IMR-90 (cell line): ENCODE results near the gene SCCPDH. TPM values are rescaled to one million over a fixed set of nuclear protein-coding genes. Genes with fewer than 3 reads are reported as not detected.

Source experiments
- ATAC-seq: fragments of 200-7000 bp; cut with Tn5 transposase; 2 replicates; pipeline ENCODE4 v1.9.1; 2020; ENCODE audit warnings: low read depth, mild to moderate bottlenecking, moderate library complexity
- BruUV-seq: library from RNA; stranded (reverse); fragments of 400-500 nt; replicated peaks from 2 replicates; lab custom pipeline; 2021; lab: Mats Ljungman, UMichigan
- CTCF ChIA-PET: fragments of 300-600 bp; formaldehyde crosslinking; extraction: SDS; loops from one replicate; lab custom pipeline; 2021; ENCODE audit warnings: antibody characterized with exemption; lab: Yijun Ruan, JAX
- POLR2A ChIA-PET: fragments of 300-600 bp; sonication (Branson Sonifier 250); formaldehyde crosslinking; loops from one replicate; lab custom pipeline; 2022; ENCODE audit warnings: antibody characterized with exemption; ENCODE audit not compliant: unreplicated experiment; lab: Charles Lee
- DNase-seq: peaks from one replicate; pipeline ENCODE4 v3.0.0; 2013
- H2AFZ ChIP-seq: replicated peaks from 2 replicates; pipeline ENCODE3; 2013; ENCODE audit warnings: low read length, mild to moderate bottlenecking; ENCODE audit not compliant: poor library complexity
- H2AK5ac ChIP-seq: 2 replicates; pipeline ENCODE4 v1.6.1; 2013; ENCODE audit warnings: low read depth, low read length, inconsistent platforms
- H2AK9ac ChIP-seq: replicated peaks from 2 replicates; pipeline ENCODE3; 2013; ENCODE audit warnings: mild to moderate bottlenecking, low read depth, low read length, moderate library complexity; ENCODE audit not compliant: poor library complexity
- H2BK120ac ChIP-seq: 2 replicates; pipeline ENCODE4 v1.6.1; 2013; ENCODE audit warnings: low read depth, low read length, inconsistent platforms
- H2BK15ac ChIP-seq: 3 replicates; pipeline ENCODE4 v1.6.1; 2013; ENCODE audit warnings: low read depth, low read length, inconsistent platforms
- H2BK20ac ChIP-seq: 2 replicates; pipeline ENCODE4 v1.6.1; 2013; ENCODE audit warnings: low read depth, mild to moderate bottlenecking, inconsistent platforms, low read length, moderate library complexity
- H2BK5ac ChIP-seq: 2 replicates; pipeline ENCODE4 v1.6.1; 2013; ENCODE audit warnings: mild to moderate bottlenecking, low read depth, low read length, inconsistent platforms; ENCODE audit not compliant: poor library complexity, severe bottlenecking
- H3K14ac ChIP-seq: replicated peaks from 2 replicates; pipeline ENCODE4 v1.6.1; 2013; ENCODE audit warnings: low read depth, low read length, inconsistent platforms
- H3K18ac ChIP-seq: 2 replicates; pipeline ENCODE4 v1.6.1; 2013; ENCODE audit warnings: low read depth, low read length, control low read depth
- H3K23ac ChIP-seq: 2 replicates; pipeline ENCODE4 v1.6.1; 2013; ENCODE audit warnings: low read depth, low read length, inconsistent platforms
- H3K27ac ChIP-seq: 2 replicates; pipeline ENCODE4 v1.5.1; 2013; ENCODE audit warnings: mild to moderate bottlenecking, control low read depth, low read length; ENCODE audit not compliant: insufficient read depth
- H3K27me3 ChIP-seq: 2 replicates; pipeline ENCODE4 v1.6.1; 2013; ENCODE audit warnings: low read length; ENCODE audit not compliant: control insufficient read depth, insufficient read depth
- H3K36me3 ChIP-seq: 2 replicates; pipeline ENCODE4 v1.6.1; 2013; ENCODE audit warnings: low read length, mixed read lengths; ENCODE audit not compliant: control insufficient read depth, insufficient read depth
- H3K4ac ChIP-seq: 2 replicates; pipeline ENCODE4 v1.6.1; 2013; ENCODE audit warnings: low read depth, low read length, inconsistent platforms
- H3K4me1 ChIP-seq: 2 replicates; pipeline ENCODE4 v1.6.1; 2013; ENCODE audit warnings: low read length, mixed read lengths; ENCODE audit not compliant: control insufficient read depth, insufficient read depth
- H3K4me2 ChIP-seq: 2 replicates; pipeline ENCODE4 v1.6.1; 2013; ENCODE audit warnings: low read depth, mild to moderate bottlenecking, control low read depth, low read length, moderate library complexity
- H3K4me3 ChIP-seq: 2 replicates; pipeline ENCODE4 v1.5.1; 2013; ENCODE audit warnings: low read depth, mild to moderate bottlenecking, control low read depth, low read length, moderate library complexity; ENCODE audit not compliant: insufficient read depth
- H3K56ac ChIP-seq: 2 replicates; pipeline ENCODE4 v1.6.1; 2013; ENCODE audit warnings: low read length, inconsistent platforms; ENCODE audit not compliant: insufficient read depth; ENCODE audit errors: extremely low read depth
- H3K79me1 ChIP-seq, 2 experiments: 2 replicates each; pipeline ENCODE4 v1.6.1; 2013; ENCODE audit warnings: low read length in 2 of 2, inconsistent platforms in 1 of 2, low read depth in 1 of 2
- H3K9ac ChIP-seq: 2 replicates; pipeline ENCODE4 v1.6.1; 2013; ENCODE audit warnings: low read depth, low read length, control low read depth
- H3K9me1 ChIP-seq: 2 replicates; pipeline ENCODE4 v1.6.1; 2013; ENCODE audit warnings: low read length, inconsistent platforms; ENCODE audit not compliant: insufficient read depth
- H3K9me3 ChIP-seq: 2 replicates; pipeline ENCODE4 v1.6.1; 2013; ENCODE audit warnings: low read length; ENCODE audit not compliant: control insufficient read depth, insufficient read depth
- H4K20me1 ChIP-seq: 2 replicates; pipeline ENCODE4 v1.6.1; 2013; ENCODE audit warnings: low read length, inconsistent platforms; ENCODE audit not compliant: insufficient read depth
- H4K5ac ChIP-seq: 2 replicates; pipeline ENCODE4 v1.6.1; 2013; ENCODE audit warnings: mild to moderate bottlenecking, low read depth, low read length, control low read depth
- H4K8ac ChIP-seq, 2 experiments: 2 replicates each; pipeline ENCODE4 v1.6.1; 2013; ENCODE audit warnings: low read depth in 2 of 2, low read length in 2 of 2, control low read depth in 1 of 2, inconsistent platforms in 1 of 2
- H4K91ac ChIP-seq: 2 replicates; pipeline ENCODE4 v1.6.1; 2013; ENCODE audit warnings: low read depth, low read length, inconsistent platforms; ENCODE audit not compliant: insufficient read depth
- BHLHE40 ChIP-seq: fragments of 150-350 bp; IDR thresholded peaks from 2 replicates; pipeline ENCODE4 v1.6.1; 2016; ENCODE audit warnings: mild to moderate bottlenecking, low read depth, low read length
- CEBPB ChIP-seq: IDR thresholded peaks from 2 replicates; pipeline ENCODE4 v1.6.1; 2012; ENCODE audit warnings: low read depth, low read length, improper control_type of control experiment
- CHD1 ChIP-seq: IDR thresholded peaks from 2 replicates; pipeline ENCODE4 v1.6.1; 2012; ENCODE audit warnings: low read depth, low read length, improper control_type of control experiment
- FOS ChIP-seq: fragments of 150-350 bp; IDR thresholded peaks from 2 replicates; pipeline ENCODE4 v1.6.1; 2016; ENCODE audit warnings: low read depth, low read length
- MAFK ChIP-seq: IDR thresholded peaks from 2 replicates; pipeline ENCODE4 v1.6.1; 2012; ENCODE audit warnings: low read depth, low read length, improper control_type of control experiment
- MAZ ChIP-seq: IDR thresholded peaks from 2 replicates; pipeline ENCODE4 v1.6.1; 2012; ENCODE audit warnings: low read depth, mild to moderate bottlenecking, low read length, improper control_type of control experiment, moderate library complexity, borderline replicate concordance
- MXI1 ChIP-seq: IDR thresholded peaks from 2 replicates; pipeline ENCODE4 v1.6.1; 2012; ENCODE audit warnings: low read depth, mild to moderate bottlenecking, low read length, moderate library complexity, borderline replicate concordance
- NFE2L2 ChIP-seq: fragments of 150-350 bp; IDR thresholded peaks from 2 replicates; pipeline ENCODE4 v1.6.1; 2016; ENCODE audit warnings: low read depth, mild to moderate bottlenecking, low read length
- POLR2A ChIP-seq: IDR thresholded peaks from 2 replicates; pipeline ENCODE4 v1.6.1; 2012; ENCODE audit warnings: mild to moderate bottlenecking, low read depth, low read length
- RAD21 ChIP-seq: IDR thresholded peaks from 2 replicates; pipeline ENCODE4 v1.6.1; 2012; ENCODE audit warnings: low read length, improper control_type of control experiment
- RCOR1 ChIP-seq: IDR thresholded peaks from 2 replicates; pipeline ENCODE4 v1.6.1; 2012; ENCODE audit warnings: mild to moderate bottlenecking, low read length, improper control_type of control experiment; ENCODE audit not compliant: insufficient replicate concordance
- SMC3 ChIP-seq: fragments of 150-350 bp; IDR thresholded peaks from 2 replicates; pipeline ENCODE4 v1.6.1; 2016; ENCODE audit warnings: low read depth, mild to moderate bottlenecking, antibody characterized with exemption, low read length, moderate library complexity
- WGBS, 2 experiments: methylation state at CpG; one replicate each; pipeline versions ENCODE4 v1.1.5 to v1.1.7; 2013; ENCODE audit warnings: missing lambda C conversion rate in 2 of 2; ENCODE audit not compliant: insufficient read length in 1 of 2; ENCODE audit errors: extremely low coverage in 2 of 2; 5-methylcytosine and 5-hydroxymethylcytosine counted together
- dilution Hi-C: fragments of 300-500 bp; cut with HindIII; formaldehyde crosslinking; loops from one replicate; pipeline ENCODE4 v1.14.3; 2018; ENCODE audit warnings: low sequenced_read_pairs; ENCODE audit not compliant: unreplicated experiment
- in situ Hi-C: fragments of 300-500 bp; cut with MboI; formaldehyde crosslinking; loops from 3 replicates; pipeline ENCODE4 v1.14.3; 2019; ENCODE audit warnings: low sequenced_read_pairs, inconsistent platforms, mixed read lengths
- intact Hi-C: fragments of 100-400 bp; cut with micrococcal nuclease; formaldehyde crosslinking; loops from 2 replicates; pipeline ENCODE4 v1.10.0; 2022
- polyA plus RNA-seq, 3 experiments: library from polyadenylated mRNA; depleted of rRNA; stranded (reverse); fragments of >200 nt; gene quantifications; 2 replicates each; pipeline ENCODE4 v1.2.3, GENCODE V29; 2012; ENCODE audit warnings: low replicate concordance in 1 of 3
- total RNA-seq: library from RNA; depleted of rRNA; stranded (reverse); fragments of >200 nt; gene quantifications from 2 replicates; pipeline ENCODE4 v1.2.3, GENCODE V29; 2012
- TF ChIP-seq, protein P1 (sequence below): conservative IDR thresholded peaks from 2 replicates; pipeline ENCODE4 v1.5.1; 2012; ENCODE audit warnings: mild to moderate bottlenecking, low read depth, low read length, improper control_type of control experiment

Gene SCCPDH
- total and polyA plus RNA-seq, 2 of the 4 experiments (the other 2 are of a cell fraction): 26.9 to 37.8 TPM

DNA sequence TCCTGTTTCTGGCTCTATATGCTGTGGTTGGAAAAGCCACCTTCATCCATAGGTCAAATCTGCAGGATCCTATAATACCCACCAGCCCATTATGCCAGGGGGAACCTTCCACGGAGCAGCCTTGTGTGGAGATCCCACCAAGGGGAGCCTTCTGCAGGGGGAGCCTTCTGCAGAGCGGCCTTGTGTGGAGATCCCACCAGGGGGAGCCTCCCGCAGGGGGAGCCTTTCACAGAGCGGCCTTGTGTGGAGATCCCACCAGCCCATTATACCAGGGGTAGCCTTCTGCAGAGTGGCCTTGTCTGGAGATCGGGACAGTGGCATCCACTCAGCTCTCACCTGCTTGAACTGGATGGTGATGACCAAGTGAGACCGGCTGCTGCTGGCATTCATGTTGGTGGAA, 85.3 kb downstream of the SCCPDH start:
- no TSS peak for BruUV-seq
- no peak overlapping the region for H3K23ac ChIP-seq
- no peak overlapping the region for H2AK5ac ChIP-seq
- no peak overlapping the region for H3K56ac ChIP-seq
- no peaks in the 10 kb centered on the region for H3K36me3 ChIP-seq
- no peak for ATAC-seq
- CTCF ChIA-PET: no interaction called here
- POLR2A ChIA-PET: no interaction called here
- no peak overlapping the region for H2AFZ ChIP-seq
- H3K18ac ChIP-seq: no peak overlapping the region
- no peak overlapping the region for H2BK15ac ChIP-seq
- no peak overlapping the region for H2AK9ac ChIP-seq
- no peaks in the 10 kb centered on the region for H4K20me1 ChIP-seq
- no peak overlapping the region for H4K8ac ChIP-seq
- H3K4me3 ChIP-seq: no peak overlapping the region
- H3K79me1 ChIP-seq: no peaks in the 10 kb centered on the region
- H3K9ac ChIP-seq: no peak overlapping the region
- DNase-seq: no peak
- no peak overlapping the region for H3K4ac ChIP-seq
- dilution Hi-C loops (no loop called here), in situ Hi-C loops (no loop called here), intact Hi-C loops (no loop called here)
- no peak overlapping the region for H2BK120ac ChIP-seq
- H3K14ac ChIP-seq: no peak overlapping the region
- H4K91ac ChIP-seq: no peak overlapping the region
- H3K4me2 ChIP-seq: no peak overlapping the region
- H3K9me1 ChIP-seq: no peaks in the 10 kb centered on the region
- H3K27ac ChIP-seq: no peak overlapping the region
- H4K5ac ChIP-seq: no peak overlapping the region
- H2BK20ac ChIP-seq: no peak overlapping the region
- no CpG with 5 or more reads among the region's 6 CpGs for WGBS, 2 experiments
- TF ChIP-seq MAZ (no peak), NFE2L2 (no peak), BHLHE40 (no peak), SMC3 (no peak), RAD21 (no peak), MAFK (no peak), CHD1 (no peak), CEBPB (no peak), FOS (no peak), POLR2A (no peak), RCOR1 (no peak), MXI1 (no peak)
- TF ChIP-seq, protein P1, sequence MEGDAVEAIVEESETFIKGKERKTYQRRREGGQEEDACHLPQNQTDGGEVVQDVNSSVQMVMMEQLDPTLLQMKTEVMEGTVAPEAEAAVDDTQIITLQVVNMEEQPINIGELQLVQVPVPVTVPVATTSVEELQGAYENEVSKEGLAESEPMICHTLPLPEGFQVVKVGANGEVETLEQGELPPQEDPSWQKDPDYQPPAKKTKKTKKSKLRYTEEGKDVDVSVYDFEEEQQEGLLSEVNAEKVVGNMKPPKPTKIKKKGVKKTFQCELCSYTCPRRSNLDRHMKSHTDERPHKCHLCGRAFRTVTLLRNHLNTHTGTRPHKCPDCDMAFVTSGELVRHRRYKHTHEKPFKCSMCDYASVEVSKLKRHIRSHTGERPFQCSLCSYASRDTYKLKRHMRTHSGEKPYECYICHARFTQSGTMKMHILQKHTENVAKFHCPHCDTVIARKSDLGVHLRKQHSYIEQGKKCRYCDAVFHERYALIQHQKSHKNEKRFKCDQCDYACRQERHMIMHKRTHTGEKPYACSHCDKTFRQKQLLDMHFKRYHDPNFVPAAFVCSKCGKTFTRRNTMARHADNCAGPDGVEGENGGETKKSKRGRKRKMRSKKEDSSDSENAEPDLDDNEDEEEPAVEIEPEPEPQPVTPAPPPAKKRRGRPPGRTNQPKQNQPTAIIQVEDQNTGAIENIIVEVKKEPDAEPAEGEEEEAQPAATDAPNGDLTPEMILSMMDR: no peak
- H3K27me3 ChIP-seq: peaks cover 13% of the 10 kb centered on the region
- no peaks in the 10 kb centered on the region for H3K4me1 ChIP-seq
- no peaks in the 10 kb centered on the region for H3K9me3 ChIP-seq
- no peak overlapping the region for H2BK5ac ChIP-seq
